HG02973 (cell line): ENCODE results near the gene GPATCH8.
"Not testable (repeated sequence)": the region's sequence is repeated elsewhere in the genome, so short reads cannot be mapped to it uniquely, and the experiment has no call there.

Experiments
- ATAC-seq: cut with Tn5 transposase; IDR thresholded peaks from one replicate; pipeline ENCODE4 v1.9.1; 2021; ENCODE audit warnings: moderate library complexity; ENCODE audit not compliant: unreplicated experiment

The GPATCH8 gene

GRCh38 chr17:44527954-44528353, 24.7 kb upstream of the GPATCH8 start:
- no peak for ATAC-seq

DNA sequence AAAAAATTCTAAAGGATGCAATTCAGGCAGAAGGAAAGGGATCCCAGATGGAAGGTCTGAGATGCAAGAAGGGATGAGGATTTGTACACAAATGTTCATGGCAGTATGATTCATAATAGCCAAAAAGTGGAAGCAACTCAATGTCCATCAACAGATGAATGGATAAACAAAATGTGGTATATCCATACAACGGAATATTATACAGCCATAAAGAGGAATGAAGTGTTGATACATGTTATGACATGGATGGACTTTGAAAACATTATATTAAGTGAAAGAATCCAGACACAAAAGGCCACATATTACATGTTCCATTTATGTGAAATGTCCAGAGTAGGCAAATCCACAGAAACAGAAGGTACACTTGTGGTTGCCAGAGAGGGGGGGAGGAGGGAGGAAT, 23.9 kb upstream of the GPATCH8 start:
- no peak for ATAC-seq

DNA sequence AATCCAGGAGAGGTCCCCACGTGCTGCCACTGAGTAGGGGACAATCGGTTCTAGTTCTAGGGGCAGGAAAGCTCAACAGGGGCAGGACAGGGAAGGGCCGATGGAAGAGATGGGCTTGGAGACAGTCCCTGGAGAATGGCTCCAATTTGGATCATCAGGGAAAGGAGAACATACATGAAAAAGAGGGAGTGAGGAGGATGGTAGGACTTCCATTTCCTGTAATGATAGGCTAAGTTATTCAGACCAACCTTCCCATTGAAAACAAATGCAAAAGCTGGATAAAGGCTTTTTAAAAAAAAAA, 20.4 kb upstream of the GPATCH8 start:
- no peak for ATAC-seq

DNA sequence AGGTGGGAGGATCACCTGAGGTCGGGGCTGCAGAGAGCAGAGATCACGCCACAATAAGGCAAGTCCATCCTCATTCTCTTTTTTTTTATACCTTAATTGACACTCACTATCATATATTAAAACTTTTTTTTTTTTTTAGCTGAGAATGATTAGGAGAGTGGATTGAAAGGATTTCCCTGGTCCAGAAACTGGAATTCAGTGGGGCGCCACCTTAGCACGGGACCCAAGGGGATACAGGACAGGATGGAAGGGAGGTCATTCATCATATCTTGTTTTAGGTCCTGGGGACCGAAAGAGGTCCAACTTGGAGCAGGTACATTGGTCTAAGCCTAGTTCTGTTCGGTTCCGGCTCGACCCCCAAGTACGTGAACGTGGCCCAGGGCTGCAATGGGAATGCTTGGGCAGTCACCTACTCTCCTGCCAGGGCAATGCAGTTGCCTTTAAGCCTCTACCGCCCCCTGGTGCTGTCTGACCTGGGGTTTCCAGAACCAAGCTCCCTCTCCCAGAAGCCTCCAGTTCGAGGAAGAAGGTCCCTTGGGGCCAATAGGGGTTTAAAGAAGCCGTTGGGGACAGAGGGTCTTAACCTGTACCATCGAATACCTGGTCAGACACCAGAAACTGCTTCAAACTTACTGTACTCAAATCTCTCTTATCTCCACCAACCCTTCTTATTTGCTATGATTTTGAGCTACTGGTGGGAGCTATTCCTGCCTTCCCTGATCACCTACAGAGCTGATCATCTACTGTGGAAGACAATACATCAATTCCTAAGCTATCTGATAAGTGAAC, 19.9 kb upstream of the GPATCH8 start:
- ATAC-seq = no peak

DNA sequence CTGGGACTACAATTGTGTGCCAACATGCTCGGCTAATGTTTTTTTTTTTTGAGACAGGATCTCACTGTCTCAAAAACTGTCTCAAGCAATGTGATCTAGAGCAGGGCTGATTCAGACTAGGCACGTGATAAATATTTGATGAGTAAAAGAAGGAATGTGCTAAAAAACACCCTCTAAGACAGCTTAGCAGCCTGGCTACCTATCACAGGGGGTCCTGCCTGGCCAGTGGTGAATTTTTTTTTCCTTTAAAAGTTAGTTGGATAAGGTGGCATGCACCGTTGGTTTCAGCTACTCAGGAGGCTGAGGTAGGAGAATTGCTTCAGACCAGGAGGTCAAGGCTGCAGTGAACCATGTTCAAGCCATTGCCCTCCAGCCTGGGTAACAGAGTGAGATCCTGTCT, 14.8 kb upstream of the GPATCH8 start:
- no peak for ATAC-seq

DNA sequence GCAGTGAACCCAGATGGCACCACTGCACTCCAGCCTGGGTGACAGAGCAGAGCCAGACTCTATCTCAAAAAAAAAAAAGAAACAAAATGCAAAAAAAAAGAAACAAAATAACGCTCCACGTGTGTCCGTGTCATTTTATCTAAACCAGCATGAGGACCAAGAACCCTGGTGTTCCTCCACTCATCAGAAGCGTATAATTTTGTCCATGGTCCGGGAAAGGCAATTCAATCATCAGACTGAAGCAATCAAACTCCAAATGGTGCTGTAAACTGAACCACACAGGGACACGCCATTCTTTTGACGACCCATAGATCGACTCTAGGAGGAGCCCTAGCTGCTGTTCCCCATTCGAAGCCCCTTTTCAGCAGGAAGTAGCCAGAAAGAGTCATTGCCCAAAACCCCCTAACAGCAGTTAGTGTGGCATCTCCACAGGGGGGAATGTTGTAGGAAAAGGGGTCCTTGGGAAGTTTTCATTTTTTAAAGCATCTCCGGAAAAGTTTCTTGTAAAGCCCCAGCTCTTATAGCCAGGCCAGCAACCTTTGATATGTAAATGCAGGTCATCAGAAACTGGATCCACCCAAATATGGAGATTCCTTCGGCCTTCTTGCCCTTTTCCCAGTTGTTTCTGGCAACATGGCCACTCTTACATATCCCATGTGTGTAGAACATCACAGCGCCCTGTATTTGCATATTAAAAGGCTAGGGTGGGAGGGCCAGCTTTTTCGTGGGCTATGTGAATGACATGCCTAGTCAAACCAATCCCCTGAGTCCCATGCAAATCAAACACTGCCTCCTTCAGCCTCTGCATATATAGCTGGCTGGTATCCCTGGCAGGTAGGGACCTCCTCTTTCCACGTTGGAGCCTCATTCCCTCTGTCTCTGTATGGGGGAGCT, 8.3 kb upstream of the GPATCH8 start:
- ATAC-seq = not testable (repeated sequence)

DNA sequence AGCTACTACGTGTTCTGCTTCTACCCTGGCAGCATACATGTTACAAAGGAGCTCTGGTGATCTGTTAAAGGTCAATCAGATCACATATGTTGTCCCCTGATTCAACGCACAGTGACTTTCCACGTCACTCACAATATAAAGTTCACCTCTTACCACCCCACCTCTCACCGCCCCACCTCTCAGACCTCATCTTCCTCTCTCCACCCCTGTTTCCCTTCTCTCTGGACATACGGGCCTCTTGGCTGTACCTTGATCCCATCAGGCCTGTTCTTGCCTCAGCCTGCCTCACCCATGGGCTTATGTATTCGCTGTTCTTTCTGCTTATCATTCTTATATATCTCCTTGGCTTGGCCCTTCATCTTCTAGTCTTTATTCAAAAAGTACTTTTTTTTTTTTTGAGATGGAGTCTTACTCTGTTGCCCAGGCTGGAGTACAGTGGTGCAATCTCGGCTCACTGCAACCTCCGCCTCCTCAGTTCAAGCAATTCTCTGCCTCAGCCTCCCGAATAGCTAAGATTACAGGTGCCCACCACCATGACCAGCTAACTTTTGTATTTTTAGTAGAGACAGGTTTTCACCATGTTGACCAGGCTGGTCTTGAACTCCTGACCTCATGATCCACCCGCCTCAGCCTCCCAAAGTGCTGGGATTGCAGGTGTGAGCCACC, 3.9 kb upstream of the GPATCH8 start:
- not testable (repeated sequence) for ATAC-seq

DNA sequence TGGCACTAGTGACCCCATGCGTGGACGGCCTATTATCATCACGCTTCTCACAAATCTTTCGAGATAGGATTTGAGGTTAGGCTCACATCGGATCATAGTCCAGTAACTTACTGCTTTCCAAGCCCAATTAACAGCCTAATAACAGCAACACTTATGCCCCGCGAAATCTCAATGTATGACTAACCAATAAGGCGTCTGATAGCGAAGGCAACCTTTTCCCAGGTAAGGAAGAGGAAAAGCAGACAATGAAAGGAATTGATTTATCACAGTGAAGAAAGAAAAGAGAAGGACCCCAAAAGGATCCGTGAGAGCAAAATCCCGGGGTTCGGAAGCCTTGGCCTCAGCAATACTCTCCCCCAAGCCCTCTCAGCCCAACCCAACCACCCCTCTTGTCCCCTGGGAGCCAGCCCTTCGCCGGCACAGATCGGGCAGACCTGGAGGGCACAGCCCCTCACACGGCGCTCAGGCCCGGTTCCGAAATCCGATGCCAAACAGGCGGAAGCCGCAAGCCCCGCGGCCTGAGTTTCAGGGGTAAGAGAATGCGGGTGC, 534 bp downstream of the GPATCH8 start:
- no peak for ATAC-seq

DNA sequence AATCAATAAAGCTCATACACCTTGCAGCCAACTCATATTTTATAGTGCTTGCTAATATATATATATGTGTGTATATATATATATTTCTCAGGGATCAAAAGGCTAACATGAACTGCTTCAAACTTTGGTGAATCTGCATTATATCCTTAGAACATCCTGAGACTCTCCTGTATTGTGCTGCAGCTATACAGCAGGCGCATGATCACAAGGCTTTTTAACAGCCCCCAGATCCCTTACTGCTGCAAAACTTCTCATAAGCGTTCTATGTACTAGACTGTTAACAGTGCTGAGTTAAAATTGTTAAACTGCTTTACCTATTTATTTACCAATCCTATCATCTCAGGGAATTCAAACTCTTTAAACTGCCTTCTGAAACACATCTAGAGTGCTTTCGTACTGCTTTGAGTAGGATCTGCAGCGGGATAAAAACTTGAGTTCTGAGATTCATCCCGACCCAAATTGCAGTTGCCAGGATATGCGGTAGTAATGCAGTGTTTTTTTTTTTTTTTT, 1.3 kb downstream of the GPATCH8 start:
- ATAC-seq = no peak

GRCh38 chr17:44499722-44500121, 3.5 kb downstream of the GPATCH8 start:
- no peak for ATAC-seq

DNA sequence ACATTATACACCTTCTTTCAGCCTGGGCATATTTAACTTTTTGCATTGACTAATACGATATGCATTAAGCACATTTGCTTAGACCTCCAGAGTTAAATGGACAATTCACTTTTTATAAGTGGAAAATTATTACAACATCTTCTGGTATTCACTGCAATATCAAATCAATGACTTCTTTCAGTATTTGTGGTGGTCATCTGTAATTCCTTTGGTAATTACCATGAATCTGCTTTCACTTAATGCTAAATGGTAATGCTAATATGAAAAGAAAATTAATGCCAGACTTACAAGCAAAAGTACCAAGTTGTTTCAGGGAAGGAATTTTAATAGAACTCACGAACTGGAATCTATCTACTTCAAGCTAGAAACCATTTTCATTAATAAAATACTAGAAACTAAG, 6.4 kb downstream of the GPATCH8 start:
- ATAC-seq = no peak

- no peak for ATAC-seq
Measured at GRCh38 chr17:44493339-44493738, 9.9 kb downstream of the GPATCH8 start.

GRCh38 chr17:44492706-44493272, 10.4 kb downstream of the GPATCH8 start:
- ATAC-seq = no peak

DNA sequence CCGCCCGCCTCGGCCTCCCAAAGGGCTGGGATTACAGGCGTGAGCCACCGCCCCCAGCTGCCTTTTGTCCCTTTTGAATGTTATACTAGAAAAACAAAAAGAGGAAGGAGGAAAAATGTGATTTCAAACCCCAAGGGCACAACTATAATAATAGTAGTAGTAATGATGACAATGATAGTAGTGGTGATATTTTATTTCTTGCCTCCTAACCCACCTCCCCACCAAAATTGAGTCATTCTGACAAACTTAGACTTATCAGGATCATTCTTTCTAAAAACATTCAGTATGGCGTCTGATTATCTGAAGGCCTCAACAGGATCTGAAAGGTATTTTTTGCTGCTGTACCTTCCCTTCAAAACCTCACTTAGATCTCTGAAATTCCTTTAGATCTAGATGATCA, 13.6 kb downstream of the GPATCH8 start:
- ATAC-seq = no peak

GRCh38 chr17:44487170-44487569, 16.0 kb downstream of the GPATCH8 start:
- no peak for ATAC-seq

GRCh38 chr17:44473367-44473766, 29.8 kb downstream of the GPATCH8 start:
- no peak for ATAC-seq

DNA sequence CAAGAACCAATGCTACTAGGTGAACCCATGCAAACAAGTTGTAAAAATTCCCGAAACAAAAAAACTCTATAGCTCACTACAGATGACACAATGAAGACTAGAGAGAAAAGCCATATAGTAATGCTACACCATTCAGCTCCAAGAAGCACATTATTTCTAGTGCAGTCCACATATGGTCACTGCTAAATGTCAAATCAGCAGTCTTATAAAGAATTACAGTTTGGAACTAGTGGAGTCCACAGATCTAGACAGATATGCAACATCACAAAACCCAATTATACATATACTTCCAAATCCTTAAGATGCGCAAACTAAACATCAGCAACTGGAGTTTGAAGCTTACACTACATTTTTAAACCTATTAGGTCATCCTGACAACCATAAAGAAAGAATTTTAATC, 33.5 kb downstream of the GPATCH8 start:
- ATAC-seq = no peak

- ATAC-seq = no peak
Measured at GRCh38 chr17:44467108-44467507, 36.1 kb downstream of the GPATCH8 start.

DNA sequence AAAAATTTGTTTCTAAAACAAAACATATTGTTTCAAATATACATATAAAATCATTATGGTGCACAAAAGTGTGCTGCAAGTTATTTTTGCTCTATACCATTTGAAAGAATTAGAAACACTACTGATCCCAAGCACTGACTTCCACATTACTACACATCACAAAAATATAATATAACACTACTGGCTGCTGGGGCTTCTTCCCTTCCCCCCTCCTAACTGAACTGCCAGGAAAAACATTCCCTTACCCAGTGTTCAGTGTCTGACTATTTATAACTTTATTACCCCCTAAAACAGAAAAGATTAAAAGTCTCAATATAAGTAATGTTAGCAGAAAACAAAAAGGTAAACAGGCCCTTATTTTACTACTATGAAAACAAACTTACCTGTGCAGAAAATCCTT, 36.9 kb downstream of the GPATCH8 start:
- ATAC-seq = no peak

DNA sequence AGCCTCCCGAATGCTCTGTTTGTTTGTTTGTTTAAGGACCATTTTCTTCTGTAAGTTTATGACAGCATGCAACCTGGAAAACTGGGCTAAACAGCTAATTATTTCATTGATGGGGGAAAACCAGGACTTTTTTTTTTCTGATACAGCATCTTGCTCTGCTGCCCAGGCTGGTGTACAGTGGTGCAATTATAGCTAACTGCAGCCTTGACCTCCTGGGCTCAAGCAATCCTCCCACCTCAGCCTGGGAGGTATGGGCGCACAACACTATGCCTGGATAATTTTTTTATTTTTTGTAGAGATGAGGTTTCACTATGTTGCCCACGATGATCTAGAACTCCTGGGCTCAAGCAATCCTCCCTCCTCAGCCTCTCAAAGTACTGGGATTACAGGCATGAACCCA, 37.3 kb downstream of the GPATCH8 start:
- no peak for ATAC-seq

DNA sequence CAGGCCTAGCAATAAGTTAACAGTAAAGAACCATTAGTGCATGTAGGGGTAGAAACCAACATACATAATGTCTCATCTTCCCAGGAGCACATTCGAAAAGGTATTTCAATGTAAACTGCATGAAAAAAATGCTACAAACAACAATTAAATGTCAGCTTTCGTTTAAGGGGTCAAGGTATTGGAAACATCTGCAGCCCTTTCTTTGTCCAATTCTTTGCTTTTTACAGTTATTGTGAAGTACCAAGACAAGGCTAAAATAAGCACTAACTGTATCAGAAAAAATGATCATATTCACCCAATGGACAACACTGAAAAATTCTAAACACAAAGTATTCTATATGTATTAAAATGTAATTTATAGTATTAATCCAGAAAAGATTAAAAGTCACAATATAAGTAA, 37.9 kb downstream of the GPATCH8 start:
- no peak for ATAC-seq
